ENCODE measurements around the gene COX17. TPM values are rescaled to one million over a fixed set of nuclear protein-coding genes. Genes with fewer than 3 reads are reported as not detected.
A peak's percentile ranks its signal among the peaks of the same experiment; 100 is the strongest.

The COX17 gene
- total RNA-seq, 1 donor from 2014 or later = 168 TPM

- ATAC-seq (ENCODE audit: poor library complexity) (no peak), DNase-seq (no peak)
- intact Hi-C loops (cut with DNase I) = no loop called here
Observed at GRCh38 chr3:119631516-119631915, 45.7 kb downstream of the COX17 start.

- intact Hi-C loops (cut with DNase I) = no loop called here
- ATAC-seq (ENCODE audit: poor library complexity) (peak; percentile 8), DNase-seq (no peak)
Observed at GRCh38 chr3:119630880-119631329, 46.3 kb downstream of the COX17 start.

GRCh38 chr3:119630128-119630879, 46.9 kb downstream of the COX17 start:
- intact Hi-C loops (cut with DNase I) = no loop called here
- DNase-seq (no peak), ATAC-seq (ENCODE audit: poor library complexity) (peak; percentile 30)

- no peak for ATAC-seq (ENCODE audit: poor library complexity)
- intact Hi-C loops (cut with DNase I) = no loop called here
Observed at GRCh38 chr3:119628816-119629445, 48.3 kb downstream of the COX17 start.

GRCh38 chr3:119628390-119628789, 48.8 kb downstream of the COX17 start:
- intact Hi-C loops (cut with DNase I) = no loop called here
- no peak for DNase-seq
- no peak for ATAC-seq (ENCODE audit: poor library complexity)

More at GRCh38 chr3:119628816-119629445, 48.3 kb downstream of the COX17 start:
- no peak for DNase-seq

GRCh38 chr3:119627461-119627860, 49.7 kb downstream of the COX17 start:
- intact Hi-C loops (cut with DNase I) = no loop called here
- peak; percentile 41 for ATAC-seq (ENCODE audit: poor library complexity)
- DNase-seq = peak; percentile 57

- intact Hi-C loops (cut with DNase I) = no loop called here
- ATAC-seq (ENCODE audit: poor library complexity) = no peak
- no peak for DNase-seq
Observed at GRCh38 chr3:119626196-119626595, 51.0 kb downstream of the COX17 start.

- ATAC-seq (ENCODE audit: poor library complexity) (no peak), DNase-seq (no peak)
- intact Hi-C loops (cut with DNase I) = no loop called here
Observed at GRCh38 chr3:119625451-119626153, 51.6 kb downstream of the COX17 start.

GRCh38 chr3:119624002-119624720, 53.0 kb downstream of the COX17 start:
- DNase-seq = no peak
- ATAC-seq (ENCODE audit: poor library complexity) = no peak
- intact Hi-C loops (cut with DNase I) = no loop called here

- intact Hi-C loops (cut with DNase I) = no loop called here
- ATAC-seq (ENCODE audit: poor library complexity) (no peak), DNase-seq (no peak)
Observed at GRCh38 chr3:119620899-119621298, 56.3 kb downstream of the COX17 start.

Other genes starting within 250 kb of the COX17 start
- 15.0 TPM for gene TMEM39A, start 213.8 kb downstream of the COX17 start, total RNA-seq
- gene POGLUT1, start 208.4 kb downstream of the COX17 start, total RNA-seq = 4.6 TPM
- gene TIMMDC1, start 178.9 kb downstream of the COX17 start, total RNA-seq = 331 TPM
- not detected for gene CD80, start 117.8 kb downstream of the COX17 start, total RNA-seq
- 12.2 TPM for gene ADPRH, start 97.9 kb downstream of the COX17 start, total RNA-seq
- 1.6 TPM for gene PLA1A, start 79.5 kb downstream of the COX17 start, total RNA-seq
- 538 TPM for gene POPDC2, start 16.8 kb downstream of the COX17 start, total RNA-seq
- gene CFAP91, start 25.6 kb upstream of the COX17 start, total RNA-seq = 0.75 TPM
- gene NR1I2, start 104.7 kb upstream of the COX17 start, total RNA-seq = 0.11 TPM

All from Right ventricle myocardium superior (tissue), 1 donor.